DMS53 treated with DMSO at 0.1 percent for 48 hours (cell line): Measurements from ENCODE around the gene DERL3.

Experiments used
- DNase-seq: peaks from one replicate; lab custom pipeline; 2025; ENCODE audit not compliant: unreplicated experiment; lab: John Stamatoyannopoulos, UW

DERL3 gene

DNA sequence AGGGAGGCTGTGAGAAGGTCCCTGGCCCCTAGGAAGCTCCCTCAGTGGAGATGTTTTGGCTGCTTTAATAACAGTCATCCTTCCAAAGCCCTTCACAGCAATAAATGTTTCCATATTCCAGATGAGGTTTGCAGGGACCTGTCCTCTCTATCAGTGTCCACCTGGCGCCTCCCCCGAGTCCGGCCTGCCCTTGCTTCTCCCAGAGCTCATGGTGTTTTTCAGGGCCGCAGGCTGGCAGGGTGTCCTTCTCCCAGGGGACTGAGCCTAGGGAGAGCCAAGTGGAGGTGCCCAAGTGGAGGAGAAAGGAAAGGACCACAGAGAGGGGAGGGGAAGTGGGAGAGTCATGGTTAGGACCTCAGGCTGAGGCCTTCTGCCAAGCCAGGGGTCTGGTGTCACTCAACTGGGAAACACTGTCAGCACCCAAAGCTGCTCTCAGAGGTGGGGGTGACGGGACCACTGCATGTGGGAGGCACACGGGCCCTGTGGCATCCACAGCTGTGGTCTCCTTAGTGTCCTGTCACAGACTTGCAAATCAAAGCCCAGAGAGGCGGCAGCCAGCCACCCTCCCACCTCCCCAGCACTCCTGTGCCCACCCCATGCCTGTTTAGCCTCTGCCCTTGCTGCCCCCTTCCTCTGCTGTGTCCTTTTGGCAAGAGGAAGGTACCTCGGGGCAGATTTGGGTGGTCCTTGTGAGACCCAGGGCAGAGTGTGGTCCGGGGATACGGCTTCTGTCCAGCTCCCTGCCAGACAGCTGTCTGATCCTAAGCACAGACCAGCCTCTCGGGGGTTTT, 6.4 kb downstream of the DERL3 start:
- DNase-seq: no peak

DNA sequence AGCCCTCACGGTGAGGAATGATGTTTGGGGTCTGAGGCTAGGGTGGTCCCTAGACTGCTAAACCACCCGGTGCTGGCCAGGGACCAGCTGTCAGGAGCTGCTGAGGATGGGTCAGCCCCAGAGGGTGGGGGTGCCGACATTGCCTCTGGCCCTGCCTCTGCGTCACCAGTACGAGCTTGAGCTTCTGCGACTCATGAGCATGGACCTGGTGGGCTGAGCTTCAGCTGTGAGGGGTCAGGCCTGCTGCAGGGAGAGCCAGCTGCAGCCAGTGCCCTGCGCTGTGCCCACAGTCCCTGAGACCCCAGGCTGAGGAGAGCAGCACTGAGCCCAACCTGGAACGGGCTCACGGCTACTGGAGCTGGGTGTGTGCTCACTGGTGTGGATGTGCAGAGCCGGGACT, 7.0 kb downstream of the DERL3 start:
- DNase-seq: no peak

DNA sequence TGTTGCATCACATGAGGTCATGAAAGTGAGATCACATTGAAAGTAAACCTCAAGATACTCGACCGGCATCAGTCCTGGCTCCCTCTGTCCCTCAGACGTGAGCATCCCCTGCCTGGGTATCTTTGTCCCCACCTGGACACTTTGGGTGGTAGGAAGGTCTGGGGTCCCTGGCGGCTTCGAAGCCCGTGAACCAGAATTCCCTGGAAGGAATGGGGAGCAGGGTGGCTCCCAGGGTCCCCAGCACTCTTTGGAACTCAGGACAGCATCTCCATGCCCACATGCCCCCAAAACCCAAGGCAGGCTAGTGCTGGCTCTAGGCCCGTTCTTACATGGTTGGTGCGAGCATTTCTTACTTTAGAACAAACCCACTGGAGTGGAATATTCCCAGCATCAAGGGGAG, 7.5 kb downstream of the DERL3 start:
- DNase-seq: no peak

DNA sequence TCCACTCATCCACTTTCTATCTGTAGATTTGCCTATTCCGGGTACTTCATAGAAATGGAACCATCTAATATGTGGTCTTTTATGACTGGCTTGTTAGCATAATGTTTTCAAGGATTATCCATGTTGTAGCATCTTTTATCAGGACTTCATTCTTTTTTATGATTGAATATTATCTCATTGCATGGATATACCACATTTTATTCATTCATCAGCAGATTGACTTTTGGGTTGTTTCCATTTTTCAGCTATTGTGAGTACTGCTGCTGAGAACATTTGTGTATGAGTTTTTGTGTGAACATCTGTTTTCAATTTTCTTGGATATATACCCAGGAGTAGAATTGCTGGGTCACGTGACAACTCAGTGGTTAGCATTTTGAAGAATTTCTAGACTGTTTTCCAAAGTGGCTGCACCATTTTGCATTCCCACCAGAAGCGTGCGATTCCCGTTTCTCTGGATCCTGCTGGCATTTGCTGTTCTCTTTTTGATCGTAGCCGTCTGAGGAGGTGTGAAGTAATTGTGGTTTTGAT, 8.9 kb downstream of the DERL3 start:
- no peak for DNase-seq

DNA sequence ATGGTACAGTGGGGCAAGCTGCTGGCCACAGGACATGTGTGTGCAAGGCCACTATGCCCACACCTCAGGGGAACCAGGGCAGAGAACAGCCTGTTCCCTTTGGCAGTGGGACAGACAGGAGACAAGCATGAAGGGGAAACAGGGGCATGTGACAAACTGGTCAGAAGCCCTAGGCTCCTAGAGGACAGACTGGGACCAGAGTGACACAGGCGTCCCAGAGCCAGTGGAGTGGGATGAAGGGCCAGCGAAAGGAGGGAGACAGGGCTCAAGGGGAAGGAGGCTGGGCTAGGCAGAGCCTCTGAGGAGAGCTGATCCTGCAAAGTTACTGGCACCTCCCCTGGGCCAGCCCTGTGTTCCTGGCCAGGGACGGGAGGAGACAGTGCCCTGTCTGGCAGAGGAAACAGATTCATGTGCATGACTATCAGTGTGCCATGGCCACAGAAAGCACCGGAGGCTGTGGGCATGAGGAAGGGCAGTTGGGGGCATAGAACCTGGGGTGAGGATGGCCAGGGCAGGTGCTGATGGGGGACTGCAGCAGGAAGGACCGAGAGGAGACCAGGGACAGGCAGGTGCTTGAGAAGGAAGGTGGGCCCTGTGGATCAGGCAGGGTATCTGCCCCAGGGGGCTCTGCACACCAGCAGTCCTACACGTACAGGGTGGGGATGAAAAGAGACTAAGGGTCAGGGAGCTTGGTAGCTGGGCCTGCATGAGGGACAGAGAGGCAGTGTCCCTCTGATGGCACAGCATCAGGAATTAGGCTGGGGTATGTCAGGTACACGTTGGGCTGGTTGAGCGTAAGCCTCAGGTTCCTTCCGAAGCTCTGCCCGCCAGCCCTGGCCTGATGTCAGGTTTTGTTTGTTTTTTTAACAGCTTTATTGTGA, 9.8 kb downstream of the DERL3 start:
- DNase-seq: no peak

DNA sequence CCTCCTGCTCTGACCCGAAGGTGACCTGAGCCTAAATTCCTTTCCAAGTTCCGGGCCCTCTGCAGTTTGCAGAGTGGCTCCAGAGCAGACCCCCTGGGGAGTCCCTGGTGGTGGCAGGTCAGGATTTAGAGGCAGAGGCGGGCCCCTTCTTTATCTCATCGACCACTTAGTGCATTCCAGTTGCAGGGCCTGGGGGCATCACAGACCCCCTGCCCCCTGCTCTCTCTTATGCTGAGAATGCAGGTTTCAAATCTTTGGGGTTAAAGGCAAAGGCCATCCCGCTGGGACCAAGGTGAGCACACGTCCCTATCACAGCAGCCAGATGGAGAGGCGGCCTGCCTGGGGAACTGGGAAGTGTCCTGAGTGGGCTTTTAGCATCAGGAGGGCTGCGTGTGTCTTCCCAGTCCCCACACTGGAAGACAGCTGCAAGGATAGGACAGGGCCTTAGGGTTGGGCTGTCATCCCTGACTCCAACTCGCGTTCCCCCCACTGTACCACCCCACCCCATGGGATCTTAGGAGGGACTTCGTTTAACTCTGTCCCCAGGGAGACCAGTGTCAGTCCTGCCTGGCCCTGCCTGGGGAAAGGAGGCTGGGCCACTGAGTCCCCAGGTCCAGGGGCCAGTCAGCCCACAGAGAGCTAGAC, 11.3 kb downstream of the DERL3 start:
- DNase-seq: no peak

DNA sequence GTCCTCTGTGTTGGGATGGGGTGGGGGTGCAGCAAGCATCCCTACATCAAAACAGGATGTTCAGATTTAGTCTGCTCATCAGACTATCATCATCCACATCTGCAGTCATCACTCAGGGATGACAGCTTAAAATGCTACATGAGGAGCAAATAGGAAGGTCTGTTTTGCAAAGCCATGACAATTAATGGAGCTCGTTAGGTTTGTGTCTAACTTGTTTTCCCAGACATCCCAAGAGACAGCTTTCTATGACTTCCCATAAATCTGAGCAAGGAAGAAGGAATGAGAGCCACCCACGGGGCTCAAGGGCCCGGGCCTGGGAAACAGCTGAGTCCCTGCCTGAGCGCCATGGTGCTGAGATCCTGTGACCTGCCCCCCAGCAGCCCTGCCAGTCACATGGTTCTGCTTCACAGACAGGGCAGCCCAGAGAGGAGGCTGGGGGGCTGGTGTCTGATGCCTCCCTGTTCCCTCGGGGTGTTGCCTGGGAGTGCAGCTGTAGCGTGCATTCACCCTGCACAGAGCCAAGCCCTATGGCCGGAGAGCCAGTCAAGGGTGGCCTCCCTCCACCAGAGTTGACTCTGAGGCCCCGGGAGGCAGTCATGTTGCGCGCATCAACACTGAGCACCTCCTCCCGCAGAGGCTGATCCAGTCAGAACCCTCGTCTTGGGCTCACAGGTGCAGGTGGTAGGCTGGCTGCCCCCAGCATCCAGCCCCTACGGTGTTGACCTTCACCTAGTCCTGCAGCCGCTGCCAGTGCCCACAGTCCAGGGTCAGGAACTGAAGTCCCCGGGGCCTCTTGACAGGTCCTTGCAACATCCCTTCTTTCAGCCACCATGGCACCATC, 12.1 kb downstream of the DERL3 start:
- DNase-seq: no peak

DNA sequence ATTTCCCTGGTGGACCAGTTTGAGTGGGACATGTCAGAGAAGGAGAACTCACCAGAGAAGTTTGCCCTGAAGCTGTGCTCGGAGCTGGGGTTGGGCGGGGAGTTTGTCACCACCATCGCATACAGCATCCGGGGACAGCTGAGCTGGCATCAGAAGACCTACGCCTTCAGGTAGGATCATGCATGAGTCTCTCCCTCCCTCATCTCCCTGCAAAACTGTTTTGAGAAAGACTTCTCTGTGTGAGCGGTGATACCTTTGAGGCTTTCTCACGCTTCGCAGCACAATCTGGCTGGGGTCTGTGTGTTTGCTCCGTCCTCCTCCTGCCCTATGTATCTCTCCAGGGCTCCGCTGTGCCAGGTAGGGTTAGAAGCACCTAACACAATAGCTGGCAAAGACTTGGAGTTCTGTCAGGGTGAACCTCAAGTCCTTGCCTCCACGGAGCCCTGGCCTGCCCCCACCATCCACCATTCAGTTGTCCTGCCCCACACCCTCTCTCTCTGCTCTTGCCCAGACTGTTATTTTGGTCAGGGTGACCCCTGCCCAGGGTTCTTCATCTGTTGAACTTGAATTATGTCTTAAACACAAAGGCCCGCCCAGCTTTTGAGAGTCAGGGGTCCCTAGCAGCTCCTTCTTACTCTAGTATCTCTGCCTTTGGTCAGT, 13.4 kb downstream of the DERL3 start:
- no peak for DNase-seq

DNA sequence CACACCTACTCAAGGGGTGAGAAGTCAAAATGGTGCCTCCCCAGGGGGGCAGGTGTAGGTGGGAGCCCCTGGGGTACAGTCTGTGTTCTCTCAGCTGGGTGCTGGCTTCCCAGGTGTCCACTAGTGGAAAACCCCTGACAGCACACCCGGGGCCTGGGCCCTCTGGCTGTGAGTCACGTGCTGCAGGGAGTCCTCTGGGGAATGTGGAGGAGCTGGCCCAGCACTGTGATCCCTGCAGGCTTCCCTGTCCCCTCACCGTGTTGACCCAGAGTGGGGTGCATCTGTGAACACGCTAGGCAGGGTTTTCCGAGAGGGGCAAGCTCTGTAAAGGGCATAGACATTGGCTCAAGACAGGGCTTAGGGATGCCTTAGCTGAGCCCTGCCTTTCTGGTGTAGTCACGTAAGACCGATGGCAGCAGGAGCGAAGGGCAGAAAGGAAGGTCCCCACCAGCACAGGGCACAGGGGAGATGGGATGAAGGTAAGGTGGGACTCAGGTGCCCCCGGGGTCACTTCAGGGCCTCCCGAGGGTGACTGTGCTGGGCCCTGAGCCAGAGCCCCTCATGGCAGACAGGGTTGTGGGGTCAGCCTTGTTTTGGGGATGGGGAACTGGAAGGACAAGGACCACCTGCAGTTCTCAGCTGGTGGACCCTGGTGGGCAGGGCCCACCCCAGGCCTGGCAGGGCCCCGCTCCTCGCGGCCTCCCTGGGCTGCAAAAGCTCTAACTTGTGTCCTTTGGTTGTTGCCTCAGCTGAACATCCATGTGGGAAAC, 14.1 kb downstream of the DERL3 start:
- DNase-seq: no peak

DNA sequence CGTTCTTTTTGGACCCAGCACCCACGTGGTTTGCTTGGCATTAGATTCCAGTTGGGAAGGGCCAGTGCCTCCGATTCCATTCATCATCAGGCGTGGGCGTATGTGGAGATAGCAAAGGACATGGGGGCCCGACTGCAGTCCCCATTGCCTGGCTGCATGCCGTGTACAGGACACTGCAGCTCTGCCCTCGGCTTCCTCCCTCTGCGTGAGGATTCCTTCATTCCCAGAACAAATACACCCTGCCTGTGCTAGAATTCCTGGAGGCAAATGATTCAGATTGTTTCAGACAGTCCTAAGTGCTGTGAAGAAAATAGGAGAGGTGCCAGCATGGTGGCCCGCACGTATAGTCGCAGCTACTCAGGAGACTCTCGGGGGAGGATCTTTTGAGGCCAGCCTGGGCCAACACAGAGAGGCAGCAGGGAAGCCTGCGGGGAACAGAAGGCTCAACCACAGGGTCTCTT, 15.4 kb downstream of the DERL3 start:
- no peak for DNase-seq

DNA sequence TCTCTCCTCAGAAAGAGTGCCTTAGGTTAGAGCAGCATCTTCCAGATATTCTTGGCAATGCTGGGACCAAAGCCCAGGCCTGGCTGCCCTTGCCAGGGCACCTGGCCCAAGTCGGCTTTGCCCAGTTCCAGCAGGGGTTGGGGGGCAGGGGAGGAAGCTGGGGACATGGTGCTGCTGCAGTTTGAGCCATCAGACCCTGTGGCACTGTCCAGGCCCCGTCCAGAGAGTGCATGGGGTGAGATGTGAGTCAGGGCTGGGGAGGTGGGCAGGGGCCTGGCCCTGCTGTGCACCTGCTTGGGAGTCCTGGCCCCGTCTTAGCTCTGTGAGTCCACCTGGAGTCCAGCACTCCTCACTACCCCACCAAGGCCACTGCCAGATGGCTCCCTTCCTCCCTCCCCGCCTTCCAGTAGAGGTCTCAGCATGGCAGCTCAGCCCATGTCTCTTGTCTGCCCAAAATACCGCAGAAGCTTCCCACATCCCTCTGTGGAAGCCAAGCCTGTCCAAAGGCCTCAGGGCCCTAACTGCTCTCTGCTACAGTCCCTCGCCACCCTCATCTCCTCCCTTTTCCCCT, 16.6 kb downstream of the DERL3 start:
- DNase-seq: no peak

DNA sequence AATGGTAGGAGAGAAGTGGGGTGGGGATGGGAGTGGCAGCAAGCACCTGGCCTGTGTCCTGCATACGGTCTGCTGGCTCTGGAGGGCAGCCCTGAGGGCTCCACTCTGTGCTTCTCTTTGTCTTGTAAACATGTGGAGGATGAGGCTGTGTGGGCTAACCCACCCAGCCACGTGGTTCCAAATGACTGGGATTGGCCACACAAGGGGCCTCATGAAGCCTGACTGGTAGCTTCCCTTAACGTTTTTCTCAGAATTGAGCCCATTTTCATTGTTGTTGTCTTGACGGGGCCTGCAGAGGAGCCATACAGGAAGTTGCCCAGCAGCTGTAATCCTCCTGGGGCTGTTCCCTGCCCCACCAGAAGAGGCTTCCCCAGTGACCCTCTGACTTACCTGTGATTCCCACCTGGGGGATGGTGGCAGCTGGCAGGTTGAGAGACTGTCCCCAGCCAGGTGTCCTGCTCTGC, 18.0 kb downstream of the DERL3 start:
- DNase-seq: no peak

DNA sequence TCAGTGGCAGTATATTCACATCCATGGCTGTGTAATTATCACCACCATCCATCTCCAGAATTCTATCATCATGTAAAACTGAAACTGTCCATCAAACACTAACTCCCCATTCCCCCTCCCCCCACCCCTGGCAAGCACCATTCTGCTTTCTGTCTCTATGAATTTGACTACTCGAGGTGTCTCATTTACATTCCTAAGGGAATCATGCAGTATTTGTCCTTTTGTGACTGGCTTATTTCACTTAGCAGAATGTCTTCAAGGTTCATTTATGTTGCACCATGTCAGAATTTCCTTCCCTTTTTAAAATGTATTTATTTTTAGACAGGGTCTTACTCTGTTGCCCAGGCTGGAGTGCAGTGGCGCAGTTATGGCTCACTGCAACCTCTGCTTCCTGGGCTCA, 20.3 kb downstream of the DERL3 start:
- no peak for DNase-seq

DNA sequence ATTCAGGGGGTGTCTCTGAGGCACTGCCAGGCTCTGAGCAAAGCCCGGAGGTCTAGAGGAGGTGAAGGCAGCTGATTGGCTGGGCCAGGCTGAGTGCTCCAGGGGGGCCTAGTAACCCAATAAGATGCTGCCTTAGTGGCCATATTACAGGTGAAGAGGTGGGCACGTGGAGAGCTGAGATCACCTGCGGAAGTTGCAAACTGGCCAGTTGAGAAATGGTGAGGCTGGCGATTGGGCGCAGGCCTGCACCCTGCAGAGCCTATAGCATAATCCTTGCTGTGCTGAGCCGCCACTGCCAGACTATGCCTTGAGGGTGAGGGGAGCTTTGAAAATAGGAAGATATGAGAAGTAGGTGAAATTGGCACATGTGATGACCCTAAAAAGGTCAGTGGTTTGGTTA, 21.7 kb downstream of the DERL3 start:
- DNase-seq: no peak

DNA sequence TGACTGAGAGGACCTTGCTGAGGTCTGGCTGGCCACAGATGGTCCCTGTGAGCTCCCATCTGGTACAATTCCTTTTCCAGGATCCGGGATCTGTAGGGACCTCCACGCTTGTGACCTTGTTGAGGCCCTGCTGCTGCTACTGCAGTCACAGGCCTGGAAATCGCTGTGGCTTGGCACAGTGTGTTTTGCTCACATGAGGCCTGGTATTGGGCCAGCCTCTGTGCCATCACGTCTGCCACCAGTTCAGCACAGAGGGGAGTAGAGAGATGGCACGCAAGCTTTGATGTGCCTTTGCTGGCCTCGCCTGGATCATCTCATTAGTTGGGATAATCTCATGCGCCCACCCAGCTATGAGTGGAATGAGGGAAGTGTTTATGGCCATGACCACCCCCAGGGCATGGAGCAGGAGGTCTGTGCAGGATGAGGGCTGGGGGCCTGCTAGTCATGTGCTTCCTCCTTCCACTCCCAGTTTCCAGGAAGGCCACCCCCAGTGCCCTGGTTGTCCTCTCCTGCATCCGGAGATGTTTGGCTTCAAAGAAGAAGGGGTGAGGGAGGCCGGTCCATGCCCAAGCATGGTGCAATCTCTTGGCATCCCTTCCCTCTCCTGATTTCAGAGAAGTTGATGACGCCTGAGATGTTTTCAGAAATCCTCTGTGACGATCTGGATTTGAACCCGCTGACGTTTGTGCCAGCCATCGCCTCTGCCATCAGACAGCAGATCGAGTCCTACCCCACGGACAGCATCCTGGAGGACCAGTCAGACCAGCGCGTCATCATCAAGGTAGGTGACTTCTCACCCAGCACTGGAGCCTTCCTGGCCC, 22.4 kb downstream of the DERL3 start:
- DNase-seq: no peak

DNA sequence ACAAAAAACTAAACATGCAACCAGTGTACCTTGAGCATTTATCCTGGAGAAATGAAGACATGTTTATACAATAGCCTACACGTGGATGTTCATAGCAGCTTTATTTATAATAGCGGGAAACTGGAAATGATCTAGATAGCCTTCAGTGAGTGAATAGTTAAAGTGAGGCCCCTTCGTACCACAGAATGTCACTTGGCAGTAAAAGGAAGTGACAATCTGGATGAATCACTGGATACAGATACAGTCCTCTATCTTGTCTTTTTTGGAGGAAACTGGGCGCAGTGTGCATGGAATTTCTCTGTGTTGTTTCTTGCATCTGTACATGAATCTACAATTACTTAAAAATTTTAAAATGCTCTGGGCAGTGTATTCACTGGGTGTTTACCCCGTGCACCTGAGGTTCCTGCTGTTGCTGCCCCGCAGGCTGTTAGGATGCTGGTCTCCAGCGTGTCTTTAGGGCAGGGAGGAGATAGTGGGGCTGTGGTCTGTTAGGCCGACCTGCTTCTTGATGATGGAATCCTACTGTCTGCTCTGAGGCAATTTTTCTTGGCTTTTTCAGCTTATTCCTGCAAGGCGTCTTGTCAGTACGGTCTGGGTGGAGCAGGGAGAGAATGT, 23.2 kb downstream of the DERL3 start:
- DNase-seq: no peak

DNA sequence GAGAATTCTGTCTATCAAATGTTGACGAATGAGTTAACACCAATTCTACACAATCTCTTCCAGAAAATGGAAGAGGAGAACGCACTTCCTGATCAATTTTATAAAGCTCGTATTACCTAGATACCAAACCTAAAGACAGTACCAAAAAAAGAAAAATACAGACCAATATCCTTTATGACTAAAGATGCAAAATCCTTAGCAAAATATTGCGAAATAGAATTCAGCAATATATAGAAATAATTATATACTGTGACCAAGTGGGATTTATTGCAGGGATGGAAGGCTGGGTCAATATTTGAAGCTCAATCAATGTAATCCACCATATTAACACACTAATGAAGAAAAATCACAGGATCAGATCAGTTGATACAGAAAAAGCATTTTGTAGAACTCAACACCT, 26.4 kb downstream of the DERL3 start:
- no peak for DNase-seq

DNA sequence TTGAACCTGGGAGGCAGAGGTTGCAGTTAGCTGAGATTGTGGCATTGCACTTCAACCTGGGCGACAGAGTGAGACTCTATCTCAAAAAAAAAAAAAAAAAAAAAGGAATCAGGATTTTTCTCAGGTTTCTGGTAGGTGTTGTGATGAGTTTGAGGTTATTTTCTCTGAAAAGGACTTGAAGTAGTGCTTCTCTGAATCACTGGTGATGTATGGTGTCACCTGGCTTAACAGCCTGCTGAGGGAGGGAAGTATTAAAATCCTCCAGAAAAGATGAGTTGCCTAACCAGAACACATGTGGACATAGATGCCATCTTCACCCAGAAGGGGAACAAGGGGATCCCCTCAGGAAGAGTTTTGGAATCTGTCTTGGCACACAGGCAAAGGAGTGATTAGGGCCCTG, 32.0 kb downstream of the DERL3 start:
- DNase-seq: no peak
